Urinary bladder (tissue), 4 donors: ENCODE results near the gene ENTPD8. TPM values are rescaled to one million over a fixed set of nuclear protein-coding genes. Genes with fewer than 3 reads are reported as not detected.
"Not testable (repeated sequence)": the region's sequence is repeated elsewhere in the genome, so short reads cannot be mapped to it uniquely, and the experiment has no call there.

Experiments
- DNase-seq: peaks from one replicate; pipeline ENCODE4 v3.0.0-alpha.2; 2015; ENCODE audit errors: extremely low spot score
- H3K27ac ChIP-seq: one replicate; pipeline ENCODE4 v1.5.1; 2013; ENCODE audit warnings: low read depth, mild to moderate bottlenecking, moderate library complexity
- H3K36me3 ChIP-seq: one replicate; pipeline ENCODE4 v1.6.1; 2013; ENCODE audit warnings: mild to moderate bottlenecking, moderate library complexity; ENCODE audit not compliant: insufficient read depth
- H3K4me1 ChIP-seq: one replicate; pipeline ENCODE4 v1.6.1; 2013; ENCODE audit warnings: mild to moderate bottlenecking, moderate library complexity; ENCODE audit not compliant: insufficient read depth
- H3K4me3 ChIP-seq: one replicate; pipeline ENCODE4 v1.5.1; 2013; ENCODE audit warnings: low read depth, low read length
- WGBS: extraction: QIAGEN DNeasy Blood & Tissue Kit; methylation state at CpG from one replicate; pipeline ENCODE4 v1.1.7; 2013; 5-methylcytosine and 5-hydroxymethylcytosine counted together
- polyA plus RNA-seq: library from polyadenylated mRNA; stranded (reverse); fragments of 200-250 nt; gene quantifications from one replicate; pipeline ENCODE4 v1.2.3, GENCODE V29; 2013
- total RNA-seq: library from RNA; depleted of rRNA; stranded (reverse); fragments of >200 nt; gene quantifications from one replicate; pipeline ENCODE4 v1.2.3, GENCODE V29; 2014
- donor health status: healthy with polysubstance abuse.
- donor health status: healthy.

ENTPD8 gene
- total and polyA plus RNA-seq, 2 donors: 0.16 TPM; not detected in 1

GRCh38 chr9:137451264-137452005 lies 10.3 kb upstream of the ENTPD8 start:
- not testable (repeated sequence) for H3K4me3 ChIP-seq, DNase-seq, H3K27ac ChIP-seq, H3K36me3 ChIP-seq, H3K4me1 ChIP-seq
- WGBS: 95% methylated on average over 18 of the region's 31 CpGs

GRCh38 chr9:137450539-137451222 lies 9.5 kb upstream of the ENTPD8 start:
- not testable (repeated sequence) for H3K4me3 ChIP-seq, H3K27ac ChIP-seq, H3K4me1 ChIP-seq, H3K36me3 ChIP-seq, DNase-seq
- 89% methylated on average over 22 of the region's 24 CpGs for WGBS

- no peaks in the 10 kb centered on the region for H3K36me3 ChIP-seq
- 86% methylated on average over 18 of the region's 18 CpGs for WGBS
- no peaks in the 10 kb centered on the region for H3K4me1 ChIP-seq
- H3K4me3 ChIP-seq: no peak overlapping the region
- no peak overlapping the region for H3K27ac ChIP-seq
- no peak for DNase-seq
Measured at GRCh38 chr9:137449931-137450538, 8.9 kb upstream of the ENTPD8 start.

- H3K4me1 ChIP-seq: no peaks in the 10 kb centered on the region
- H3K36me3 ChIP-seq: no peaks in the 10 kb centered on the region
- DNase-seq: no peak
- H3K4me3 ChIP-seq: no peak overlapping the region
- no peak overlapping the region for H3K27ac ChIP-seq
- 86% methylated on average over 36 of the region's 36 CpGs for WGBS
Measured at GRCh38 chr9:137449081-137449844, 8.1 kb upstream of the ENTPD8 start.

GRCh38 chr9:137448602-137448962 lies 7.4 kb upstream of the ENTPD8 start:
- WGBS: 90% methylated on average over 16 of the region's 16 CpGs
- no peak for DNase-seq

GRCh38 chr9:137447722-137448601 lies 6.8 kb upstream of the ENTPD8 start:
- Histone ChIP-seq H3K4me1 (no peaks in the 10 kb centered on the region), H3K36me3 (no peaks in the 10 kb centered on the region), H3K27ac (no peak overlapping the region), H3K4me3 (no peak overlapping the region)
- no peak for DNase-seq
- WGBS: 75% methylated on average over 27 of the region's 27 CpGs

More at GRCh38 chr9:137448602-137448962, 7.4 kb upstream of the ENTPD8 start:
- Histone ChIP-seq H3K27ac (no peak overlapping the region), H3K4me3 (no peak overlapping the region), H3K36me3 (no peaks in the 10 kb centered on the region), H3K4me1 (no peaks in the 10 kb centered on the region)

GRCh38 chr9:137446851-137447471 lies 5.8 kb upstream of the ENTPD8 start:
- no peak for DNase-seq
- Histone ChIP-seq H3K4me3 (no peak overlapping the region), H3K36me3 (no peaks in the 10 kb centered on the region), H3K4me1 (no peaks in the 10 kb centered on the region), H3K27ac (no peak overlapping the region)
- WGBS: 75% methylated on average over 21 of the region's 21 CpGs

GRCh38 chr9:137445930-137446431 lies 4.8 kb upstream of the ENTPD8 start:
- H3K4me1 ChIP-seq: peaks cover 4% of the 10 kb centered on the region
- no peak overlapping the region for H3K4me3 ChIP-seq
- DNase-seq: no peak
- no peaks in the 10 kb centered on the region for H3K36me3 ChIP-seq
- no peak overlapping the region for H3K27ac ChIP-seq
- 59% methylated on average over 19 of the region's 19 CpGs for WGBS

GRCh38 chr9:137445275-137445807 lies 4.2 kb upstream of the ENTPD8 start:
- no peak overlapping the region for H3K27ac ChIP-seq
- WGBS: 21% methylated on average over 14 of the region's 14 CpGs
- H3K4me3 ChIP-seq: no peak overlapping the region
- H3K36me3 ChIP-seq: no peaks in the 10 kb centered on the region
- no peak for DNase-seq
- peaks cover 4% of the 10 kb centered on the region for H3K4me1 ChIP-seq

GRCh38 chr9:137444106-137444790 lies 3.1 kb upstream of the ENTPD8 start:
- DNase-seq: no peak
- Histone ChIP-seq H3K27ac (no peak overlapping the region), H3K4me3 (no peak overlapping the region), H3K36me3 (no peaks in the 10 kb centered on the region), H3K4me1 (peaks cover 4% of the 10 kb centered on the region)
- 86% methylated on average over 14 of the region's 14 CpGs for WGBS

- WGBS: 14% methylated on average over 7 of the region's 7 CpGs
- Histone ChIP-seq H3K4me3 (peak overlapping the region; percentile 27), H3K4me1 (peaks cover 4% of the 10 kb centered on the region), H3K36me3 (no peaks in the 10 kb centered on the region), H3K27ac (no peak overlapping the region)
- no peak for DNase-seq
Measured at GRCh38 chr9:137441935-137442321, 771 bp upstream of the ENTPD8 start.
